Liver (tissue), 9 donors: Measurements from ENCODE around the gene CENPO. TPM values are rescaled to one million over a fixed set of nuclear protein-coding genes. Genes with fewer than 3 reads are reported as not detected.

Source experiments
- DNase-seq: peaks from one replicate; pipeline ENCODE4 v3.0.0-alpha.2; 2017; ENCODE audit warnings: low spot score
- H3K27ac ChIP-seq, 2 donors: one replicate each; pipeline ENCODE4 v1.7.0; 2013; ENCODE audit warnings: inconsistent platforms in 2 of 2, low read length in 2 of 2, control low read depth in 1 of 2, low read depth in 1 of 2, mild to moderate bottlenecking in 1 of 2
- H3K27me3 ChIP-seq, 4 donors: one replicate each; pipeline versions ENCODE4 v1.6.1 to v1.7.0; 2013; ENCODE audit warnings: low read length in 3 of 4, inconsistent platforms in 1 of 4, mild to moderate bottlenecking in 1 of 4, moderate library complexity in 1 of 4; ENCODE audit not compliant: control insufficient read depth in 4 of 4, insufficient read depth in 4 of 4
- H3K36me3 ChIP-seq, 4 donors: one replicate each; pipeline versions ENCODE4 v1.6.1 to v1.7.0; 2013; ENCODE audit warnings: low read length in 3 of 4, mild to moderate bottlenecking in 3 of 4, low read depth in 1 of 4, moderate library complexity in 1 of 4; ENCODE audit not compliant: control insufficient read depth in 4 of 4, insufficient read depth in 3 of 4
- H3K4me1 ChIP-seq, 4 donors: one replicate each; pipeline versions ENCODE4 v1.6.1 to v1.7.0; 2013; ENCODE audit warnings: low read length in 3 of 4, mild to moderate bottlenecking in 3 of 4, moderate library complexity in 1 of 4; ENCODE audit not compliant: control insufficient read depth in 4 of 4, insufficient read depth in 4 of 4
- H3K4me3 ChIP-seq, 3 donors: one replicate each; pipeline versions ENCODE4 v1.6.1 to v1.7.0; 2013; ENCODE audit warnings: low read length in 3 of 3, control low read depth in 1 of 3, low read depth in 1 of 3, mild to moderate bottlenecking in 1 of 3
- H3K9ac ChIP-seq, 2 donors: one replicate each; pipeline ENCODE4 v1.7.0; 2013; ENCODE audit warnings: low read length in 2 of 2, mild to moderate bottlenecking in 2 of 2, moderate library complexity in 2 of 2, control low read depth in 1 of 2, low read depth in 1 of 2
- H3K9me3 ChIP-seq, 4 donors: one replicate each; pipeline versions ENCODE4 v1.6.1 to v1.7.0; 2013; ENCODE audit warnings: low read length in 3 of 4; ENCODE audit not compliant: control insufficient read depth in 4 of 4
- ATF3 ChIP-seq: IDR thresholded peaks from 2 replicates; pipeline ENCODE4 v1.6.1; 2016; ENCODE audit warnings: antibody characterized with exemption
- CTCF ChIP-seq: fragments of 150-350 bp; IDR thresholded peaks from 2 replicates; pipeline ENCODE4 v1.5.1; 2017; ENCODE audit warnings: improper control_type of control experiment, low read depth, low read length; ENCODE audit not compliant: missing input control
- EGR1 ChIP-seq, 2 donors: IDR thresholded peaks; 2 replicates each; pipeline ENCODE4 v1.6.1; 2016 to 2018; ENCODE audit warnings: antibody characterized with exemption in 2 of 2, low read depth in 2 of 2
- FOXA1 ChIP-seq: IDR thresholded peaks from 2 replicates; pipeline ENCODE4 v1.6.1; 2016; ENCODE audit warnings: antibody characterized with exemption
- FOXA2 ChIP-seq: IDR thresholded peaks from 2 replicates; pipeline ENCODE4 v1.6.1; 2016; ENCODE audit warnings: antibody characterized with exemption
- GABPA ChIP-seq, 2 donors: IDR thresholded peaks in 1 of 2; conservative IDR thresholded peaks in 1 of 2; 2 replicates each; pipeline ENCODE4 v1.6.1; 2016; ENCODE audit warnings: antibody characterized with exemption in 2 of 2, mild to moderate bottlenecking in 1 of 2, moderate library complexity in 1 of 2
- HNF4A ChIP-seq, 2 donors: conservative IDR thresholded peaks; 2 replicates each; pipeline ENCODE4 v1.6.1; 2016; ENCODE audit warnings: antibody characterized with exemption in 2 of 2, mild to moderate bottlenecking in 2 of 2
- HNF4G ChIP-seq: IDR thresholded peaks from 2 replicates; pipeline ENCODE4 v1.6.1; 2016; ENCODE audit warnings: antibody characterized with exemption
- JUND ChIP-seq, 2 donors: IDR thresholded peaks; 2 replicates each; pipeline ENCODE4 v1.6.1; 2016; ENCODE audit warnings: antibody characterized with exemption in 2 of 2
- MAX ChIP-seq: IDR thresholded peaks from 2 replicates; pipeline ENCODE4 v1.6.1; 2016; ENCODE audit warnings: antibody characterized with exemption
- NR2F2 ChIP-seq: IDR thresholded peaks from 2 replicates; pipeline ENCODE4 v1.6.1; 2016; ENCODE audit warnings: antibody characterized with exemption
- RAD21 ChIP-seq, 2 donors: IDR thresholded peaks; 2 replicates each; pipeline ENCODE4 v1.6.1; 2016; ENCODE audit warnings: antibody characterized with exemption in 2 of 2, mild to moderate bottlenecking in 2 of 2
- REST ChIP-seq: IDR thresholded peaks from 2 replicates; pipeline ENCODE4 v1.6.1; 2016; ENCODE audit warnings: antibody characterized with exemption, mild to moderate bottlenecking
- RXRA ChIP-seq, 2 donors: IDR thresholded peaks; 2 replicates each; pipeline ENCODE4 v1.6.1; 2017 to 2018; ENCODE audit warnings: antibody characterized with exemption in 2 of 2, mild to moderate bottlenecking in 1 of 2
- SP1 ChIP-seq: IDR thresholded peaks from 2 replicates; pipeline ENCODE4 v1.6.1; 2018; ENCODE audit warnings: antibody characterized with exemption, mild to moderate bottlenecking
- TAF1 ChIP-seq: conservative IDR thresholded peaks from 2 replicates; pipeline ENCODE4 v1.6.1; 2016; ENCODE audit warnings: antibody characterized with exemption, mild to moderate bottlenecking
- YY1 ChIP-seq: IDR thresholded peaks from 2 replicates; pipeline ENCODE4 v1.6.1; 2016; ENCODE audit warnings: antibody characterized with exemption, mild to moderate bottlenecking
- ZBTB33 ChIP-seq: IDR thresholded peaks from 2 replicates; pipeline ENCODE4 v1.6.1; 2016; ENCODE audit warnings: antibody characterized with exemption
- WGBS: extraction: QIAGEN DNeasy Blood & Tissue Kit; methylation state at CpG from one replicate; pipeline ENCODE4 v1.1.7; 2013; 5-methylcytosine and 5-hydroxymethylcytosine counted together
- polyA plus RNA-seq, 2 donors: library from polyadenylated mRNA; stranded (reverse) in 1 of 2; unstranded in 1 of 2; fragments of 200-250 nt in 1 of 2; fragments of >200 nt in 1 of 2; fragmentation: Nextera tagmentation in 1 of 2; extraction: Ambion mirVana in 1 of 2; gene quantifications; one replicate each; pipeline versions ENCODE4 v1.2.1 to v1.2.3, GENCODE V29; 2013 to 2015
- total RNA-seq, 2 donors: library from RNA; depleted of rRNA; stranded (reverse); fragments of >200 nt; gene quantifications; one replicate each; pipeline ENCODE4 v1.2.3, GENCODE V29; 2014
- donor health status: healthy.
- donor health status: healthy.
- donor health status: healthy.
- donor health status: healthy.
- donor health status: healthy.

Gene CENPO
- total and polyA plus RNA-seq, 4 donors, result 2.2 to 17.8 (median 3.2) TPM

- H3K36me3 ChIP-seq, result peaks cover 7 to 35% (median 22%) of the 10 kb centered on the region in 4 donors
- DNase-seq, result no peak
- H3K9me3 ChIP-seq, result no peaks in the 10 kb centered on the region
- H3K4me1 ChIP-seq, result no peaks in the 10 kb centered on the region
- TF ChIP-seq TAF1 (no peak), HNF4G (no peak), FOXA1 (no peak), CTCF (no peak), HNF4A (conservative IDR thresholded peaks at IDR 0.05) (no peak), SP1 (no peak), RAD21 (IDR thresholded peaks at IDR 0.05) (no peak), ZBTB33 (no peak), GABPA (IDR thresholded peaks at IDR 0.05 in 1 of 2, conservative IDR thresholded peaks at IDR 0.05 in 1 of 2) (no peak), NR2F2 (no peak), EGR1 (IDR thresholded peaks at IDR 0.05; ENCODE audit: low read depth in 2 of 2) (no peak), RXRA (IDR thresholded peaks at IDR 0.05) (no peak), FOXA2 (no peak), REST (no peak), MAX (no peak), YY1 (no peak), ATF3 (no peak), JUND (IDR thresholded peaks at IDR 0.05) (no peak)
- H3K27me3 ChIP-seq, result no peaks in the 10 kb centered on the region
- H3K27ac ChIP-seq, result no peak overlapping the region
- 84% methylated on average over 6 of the region's 6 CpGs for WGBS
- no peak overlapping the region for H3K4me3 ChIP-seq
- no peak overlapping the region for H3K9ac ChIP-seq
Measured at GRCh38 chr2:24766609-24767008, 26.6 kb upstream of the CENPO start.
